ENCODE results near the gene SLC66A2. TPM values are rescaled to one million over a fixed set of nuclear protein-coding genes. Genes with fewer than 3 reads are reported as not detected.
"Not testable (repeated sequence)": the region's sequence is repeated elsewhere in the genome, so short reads cannot be mapped to it uniquely, and the experiment has no call there.

The SLC66A2 gene
- total RNA-seq, 1 donor = 23.3 TPM

DNA sequence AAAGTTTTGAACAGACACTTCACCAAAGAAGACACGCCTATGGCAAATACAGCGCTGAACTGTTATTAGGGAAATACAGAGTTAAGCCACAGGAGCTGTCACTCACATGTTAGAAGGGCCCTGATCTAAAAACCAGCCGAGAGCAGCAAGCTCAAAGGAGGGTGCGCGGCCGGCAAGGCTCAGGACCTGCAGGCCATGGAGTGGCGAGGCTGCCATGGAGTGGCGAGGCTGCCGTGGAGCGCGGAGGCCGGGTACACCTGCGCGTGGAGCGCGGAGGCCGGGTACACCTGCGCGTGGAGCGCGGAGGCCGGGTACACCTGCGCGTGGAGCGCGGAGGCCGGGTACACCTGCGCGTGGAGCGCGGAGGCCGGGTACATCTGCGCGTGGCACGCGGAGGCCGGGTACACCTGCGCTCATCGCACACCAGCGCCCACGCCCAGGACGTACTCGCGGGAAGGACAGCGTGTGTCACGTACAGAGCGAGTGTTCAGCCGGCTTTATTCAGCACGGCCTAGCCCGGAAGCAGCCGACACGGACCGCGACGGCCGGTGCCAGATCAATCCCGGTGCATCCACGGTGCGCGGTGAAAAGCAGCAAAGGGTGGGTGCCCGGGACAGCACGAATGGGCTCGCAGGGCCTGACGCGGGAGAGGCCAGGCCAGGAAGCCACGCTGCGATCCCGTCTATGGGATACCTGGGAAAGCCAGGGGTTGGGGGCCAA lies 68.8 kb downstream of the SLC66A2 start:
- H3K4me3 ChIP-seq (ENCODE audit: low read depth, low read length) = no peak overlapping the region
- DNase-seq (ENCODE audit: low read depth) = no peak
- TF ChIP-seq, protein P1, sequence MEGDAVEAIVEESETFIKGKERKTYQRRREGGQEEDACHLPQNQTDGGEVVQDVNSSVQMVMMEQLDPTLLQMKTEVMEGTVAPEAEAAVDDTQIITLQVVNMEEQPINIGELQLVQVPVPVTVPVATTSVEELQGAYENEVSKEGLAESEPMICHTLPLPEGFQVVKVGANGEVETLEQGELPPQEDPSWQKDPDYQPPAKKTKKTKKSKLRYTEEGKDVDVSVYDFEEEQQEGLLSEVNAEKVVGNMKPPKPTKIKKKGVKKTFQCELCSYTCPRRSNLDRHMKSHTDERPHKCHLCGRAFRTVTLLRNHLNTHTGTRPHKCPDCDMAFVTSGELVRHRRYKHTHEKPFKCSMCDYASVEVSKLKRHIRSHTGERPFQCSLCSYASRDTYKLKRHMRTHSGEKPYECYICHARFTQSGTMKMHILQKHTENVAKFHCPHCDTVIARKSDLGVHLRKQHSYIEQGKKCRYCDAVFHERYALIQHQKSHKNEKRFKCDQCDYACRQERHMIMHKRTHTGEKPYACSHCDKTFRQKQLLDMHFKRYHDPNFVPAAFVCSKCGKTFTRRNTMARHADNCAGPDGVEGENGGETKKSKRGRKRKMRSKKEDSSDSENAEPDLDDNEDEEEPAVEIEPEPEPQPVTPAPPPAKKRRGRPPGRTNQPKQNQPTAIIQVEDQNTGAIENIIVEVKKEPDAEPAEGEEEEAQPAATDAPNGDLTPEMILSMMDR (IDR thresholded peaks at IDR 0.05; ENCODE audit: insufficient read depth, low read depth, low read length) = no peak

DNA sequence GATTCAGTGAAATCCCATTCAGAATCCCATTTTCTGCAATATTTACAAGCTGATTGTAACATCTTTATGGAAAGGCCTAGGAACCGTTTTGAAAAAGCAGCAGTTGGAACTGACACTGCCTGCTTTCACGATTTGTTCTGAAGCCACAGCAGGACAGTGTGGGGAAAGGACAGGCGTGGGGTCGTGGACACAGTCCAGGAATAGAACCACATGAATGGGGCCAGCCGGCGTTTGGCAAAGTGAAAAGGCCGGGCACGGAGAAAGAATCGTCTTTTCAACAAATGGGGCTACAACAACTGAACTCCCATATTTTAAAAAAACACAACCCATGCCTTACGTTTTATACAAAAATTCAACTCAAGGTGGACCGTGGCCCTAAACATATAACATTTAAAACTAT lies 69.8 kb downstream of the SLC66A2 start:
- TF ChIP-seq, protein P1 (IDR thresholded peaks at IDR 0.05; ENCODE audit: insufficient read depth, low read depth, low read length) = no peak
- no peak for DNase-seq (ENCODE audit: low read depth)
- no peak overlapping the region for H3K4me3 ChIP-seq (ENCODE audit: low read depth, low read length)

DNA sequence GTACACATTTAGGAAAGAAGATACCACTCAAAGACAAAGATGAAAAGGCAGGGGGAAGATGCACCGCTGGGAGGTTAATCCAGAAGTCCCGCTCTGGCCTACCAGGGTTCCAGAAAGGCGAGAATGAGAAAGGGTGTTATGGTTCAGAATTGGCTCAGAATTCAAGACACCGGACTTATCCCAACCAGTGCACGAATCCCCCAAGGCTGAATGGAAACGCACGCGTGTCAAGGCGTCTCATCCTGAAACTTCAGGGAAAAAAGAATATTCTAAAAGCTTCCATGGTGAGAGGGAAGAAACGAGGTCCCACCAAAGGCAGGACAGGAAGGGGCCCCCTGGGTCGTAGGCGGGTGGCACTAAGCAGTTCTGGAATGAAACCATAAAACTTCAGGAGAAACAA lies 71.9 kb downstream of the SLC66A2 start:
- no peak for DNase-seq (ENCODE audit: low read depth)
- H3K4me3 ChIP-seq (ENCODE audit: low read depth, low read length) = no peak overlapping the region
- TF ChIP-seq, protein P1 (IDR thresholded peaks at IDR 0.05; ENCODE audit: insufficient read depth, low read depth, low read length) = no peak

DNA sequence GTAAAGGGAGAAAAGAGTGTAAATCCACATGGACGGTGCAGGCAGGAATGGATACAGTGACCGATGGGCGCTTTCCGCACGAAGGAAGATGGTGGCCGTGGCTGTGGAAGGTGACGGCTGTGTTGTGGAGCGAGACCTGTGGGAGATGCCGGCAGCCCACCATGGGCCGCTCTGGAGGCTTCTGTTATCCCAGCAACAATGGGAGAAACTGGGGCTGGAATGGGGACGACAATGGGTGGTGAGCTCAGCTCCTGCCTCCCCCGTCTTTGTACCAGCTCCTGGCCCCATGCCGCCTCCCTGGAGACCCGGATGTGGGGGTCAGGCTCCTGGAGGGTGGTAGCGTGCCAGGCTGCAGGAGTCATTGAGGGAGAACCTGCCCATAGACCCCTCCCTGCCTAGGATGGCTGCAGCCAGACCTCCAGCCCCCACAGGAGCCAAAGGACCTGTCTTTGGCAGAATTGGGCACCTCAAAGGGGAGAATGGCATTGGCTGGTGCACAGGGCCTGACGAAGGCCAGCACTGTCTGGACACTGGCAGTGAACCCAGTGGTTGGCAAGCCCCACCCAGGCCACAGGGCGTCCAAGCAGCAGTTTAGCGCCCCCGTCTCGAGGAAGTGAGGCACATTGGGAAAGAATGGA lies 72.6 kb downstream of the SLC66A2 start:
- TF ChIP-seq, protein P1 (IDR thresholded peaks at IDR 0.05; ENCODE audit: insufficient read depth, low read depth, low read length) = no peak
- no peak overlapping the region for H3K4me3 ChIP-seq (ENCODE audit: low read depth, low read length)
- no peak for DNase-seq (ENCODE audit: low read depth)

DNA sequence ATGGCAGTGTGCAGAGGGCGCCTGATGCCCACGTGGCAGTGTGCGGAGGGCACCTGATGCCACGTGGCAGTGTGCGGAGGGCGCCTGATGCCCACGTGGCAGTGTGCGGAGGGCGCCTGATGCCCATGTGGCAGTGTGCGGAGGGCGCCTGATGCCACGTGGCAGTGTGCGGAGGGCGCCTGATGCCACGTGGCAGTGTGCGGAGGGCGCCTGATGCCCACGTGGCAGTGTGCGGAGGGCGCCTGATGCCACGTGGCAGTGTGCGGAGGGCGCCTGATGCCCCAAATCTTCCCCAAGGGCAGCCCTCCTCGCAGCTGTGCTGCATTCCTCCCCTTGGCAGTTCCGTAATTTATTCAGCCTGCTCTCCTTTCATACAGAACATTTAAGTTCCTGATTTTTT lies 73.2 kb downstream of the SLC66A2 start:
- DNase-seq (ENCODE audit: low read depth); H3K4me3 ChIP-seq (ENCODE audit: low read depth, low read length): not testable (repeated sequence)

DNA sequence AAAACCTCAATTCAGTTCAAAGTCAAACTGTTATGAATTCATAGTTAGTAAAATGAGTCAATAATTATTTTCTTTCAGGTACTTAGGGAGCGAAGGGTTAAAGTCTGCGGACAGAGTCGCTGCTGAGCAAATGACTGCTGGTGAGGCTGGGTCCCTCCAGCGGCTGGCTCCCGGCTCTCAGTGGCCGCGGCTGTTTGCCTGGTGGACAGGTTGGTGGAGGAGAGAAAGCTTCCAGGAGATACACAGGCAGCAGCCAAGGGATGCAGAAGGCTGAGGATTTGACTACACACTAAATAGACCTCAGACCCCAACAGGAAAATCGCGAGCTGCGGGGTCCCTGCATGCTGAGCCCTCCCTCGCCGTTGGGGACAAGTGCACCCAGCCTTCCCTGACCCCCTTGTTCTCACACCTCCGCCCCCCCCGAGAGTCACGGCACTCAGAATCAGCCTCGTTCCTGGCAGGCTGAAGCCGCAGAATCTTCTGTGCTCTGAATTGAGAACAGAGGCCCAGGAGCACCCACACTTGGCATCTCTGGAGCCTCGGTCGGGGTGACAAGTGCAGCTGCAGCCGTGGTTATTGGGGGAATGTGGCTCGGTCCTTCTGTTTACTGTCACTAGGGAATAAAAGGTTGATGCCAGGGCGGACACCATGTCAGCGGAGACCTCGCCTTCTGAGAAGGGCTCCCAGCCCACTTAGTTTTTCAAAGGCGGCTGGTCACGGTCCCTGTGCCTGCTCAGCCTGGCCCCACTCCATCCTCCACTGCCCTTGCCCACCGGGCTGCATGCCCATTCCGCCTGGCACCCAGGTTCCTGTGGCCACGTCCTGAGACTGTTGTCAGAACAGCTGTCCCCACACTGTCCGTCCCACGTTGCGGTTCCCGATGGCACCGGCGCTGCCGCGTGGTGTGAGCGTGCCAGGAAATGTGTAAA lies 74.0 kb downstream of the SLC66A2 start:
- TF ChIP-seq, protein P1 (IDR thresholded peaks at IDR 0.05; ENCODE audit: insufficient read depth, low read depth, low read length) = no peak
- DNase-seq (ENCODE audit: low read depth) = no peak
- H3K4me3 ChIP-seq (ENCODE audit: low read depth, low read length) = no peak overlapping the region

DNA sequence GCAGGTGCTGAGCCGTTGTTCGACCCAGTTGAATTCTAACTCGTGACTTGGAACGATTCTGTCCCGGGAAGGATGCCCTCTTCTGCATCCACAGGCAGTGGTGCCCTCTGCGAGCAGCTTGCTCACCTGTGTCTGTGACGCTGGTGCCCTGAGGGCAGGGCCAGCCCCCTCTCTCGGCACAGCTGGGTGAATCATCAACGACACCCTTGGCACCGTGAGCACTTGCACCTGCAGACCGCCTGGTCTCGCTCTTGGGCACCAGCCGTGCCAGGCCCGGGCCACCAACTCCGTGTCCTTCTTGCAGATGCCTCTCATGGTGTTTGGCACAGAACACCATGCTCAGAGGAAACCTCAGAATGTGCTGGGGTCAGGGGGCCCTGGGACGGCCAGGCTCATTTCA lies 75.0 kb downstream of the SLC66A2 start:
- no peak for DNase-seq (ENCODE audit: low read depth)
- TF ChIP-seq, protein P1 (IDR thresholded peaks at IDR 0.05; ENCODE audit: insufficient read depth, low read depth, low read length) = no peak
- H3K4me3 ChIP-seq (ENCODE audit: low read depth, low read length) = no peak overlapping the region

Measured in fibroblast of villous mesenchyme (primary cell).